ENCODE results near the gene HSD17B8.

HSD17B8 gene

DNA sequence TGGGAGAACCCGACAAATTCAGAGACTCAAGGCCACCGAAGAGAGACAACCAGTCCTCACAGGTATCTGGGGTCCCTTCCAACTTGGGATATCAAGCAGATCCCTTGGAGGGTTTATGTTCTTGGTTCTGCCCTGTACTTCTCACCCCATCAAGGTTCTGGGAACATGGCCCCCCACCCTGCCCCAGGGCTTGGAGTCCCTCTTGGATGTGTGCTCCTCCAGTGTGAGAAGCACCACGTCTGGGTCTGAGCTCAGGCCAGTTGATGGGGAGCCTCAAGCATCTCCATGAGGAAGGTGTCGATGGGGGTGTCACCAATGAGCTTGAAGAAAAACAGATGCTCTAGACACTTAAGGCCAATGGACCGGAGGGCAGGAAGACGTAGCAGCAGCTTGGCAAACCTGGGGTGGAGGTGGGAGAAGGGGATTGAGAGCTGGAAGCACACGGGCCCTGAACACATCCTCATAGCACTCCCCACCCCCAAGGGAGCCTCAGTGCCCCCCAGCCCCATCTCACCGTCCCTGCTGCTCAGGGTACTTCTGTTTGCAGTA is 9.9 kb upstream of the HSD17B8 start:
- ChIA-PET POLR2A (interaction anchor here (1.6 kb wide), 1 partner anchor 10 kb away, joined by 4 read pairs; the partner anchor contains the start of gene HSD17B8), CTCF (interaction anchor here (0.8 kb wide), 1 partner anchor 47 kb away, joined by 3 read pairs; no protein-coding TSS in a partner anchor)
- TF ChIP-seq, protein P1, sequence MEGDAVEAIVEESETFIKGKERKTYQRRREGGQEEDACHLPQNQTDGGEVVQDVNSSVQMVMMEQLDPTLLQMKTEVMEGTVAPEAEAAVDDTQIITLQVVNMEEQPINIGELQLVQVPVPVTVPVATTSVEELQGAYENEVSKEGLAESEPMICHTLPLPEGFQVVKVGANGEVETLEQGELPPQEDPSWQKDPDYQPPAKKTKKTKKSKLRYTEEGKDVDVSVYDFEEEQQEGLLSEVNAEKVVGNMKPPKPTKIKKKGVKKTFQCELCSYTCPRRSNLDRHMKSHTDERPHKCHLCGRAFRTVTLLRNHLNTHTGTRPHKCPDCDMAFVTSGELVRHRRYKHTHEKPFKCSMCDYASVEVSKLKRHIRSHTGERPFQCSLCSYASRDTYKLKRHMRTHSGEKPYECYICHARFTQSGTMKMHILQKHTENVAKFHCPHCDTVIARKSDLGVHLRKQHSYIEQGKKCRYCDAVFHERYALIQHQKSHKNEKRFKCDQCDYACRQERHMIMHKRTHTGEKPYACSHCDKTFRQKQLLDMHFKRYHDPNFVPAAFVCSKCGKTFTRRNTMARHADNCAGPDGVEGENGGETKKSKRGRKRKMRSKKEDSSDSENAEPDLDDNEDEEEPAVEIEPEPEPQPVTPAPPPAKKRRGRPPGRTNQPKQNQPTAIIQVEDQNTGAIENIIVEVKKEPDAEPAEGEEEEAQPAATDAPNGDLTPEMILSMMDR (IDR thresholded peaks at IDR 0.05; ENCODE audit: control extremely low read depth, extremely low read depth, low read depth, missing control alignments), result no peak
- DNase-seq (ENCODE audit: extremely low spot score), result no peak

DNA sequence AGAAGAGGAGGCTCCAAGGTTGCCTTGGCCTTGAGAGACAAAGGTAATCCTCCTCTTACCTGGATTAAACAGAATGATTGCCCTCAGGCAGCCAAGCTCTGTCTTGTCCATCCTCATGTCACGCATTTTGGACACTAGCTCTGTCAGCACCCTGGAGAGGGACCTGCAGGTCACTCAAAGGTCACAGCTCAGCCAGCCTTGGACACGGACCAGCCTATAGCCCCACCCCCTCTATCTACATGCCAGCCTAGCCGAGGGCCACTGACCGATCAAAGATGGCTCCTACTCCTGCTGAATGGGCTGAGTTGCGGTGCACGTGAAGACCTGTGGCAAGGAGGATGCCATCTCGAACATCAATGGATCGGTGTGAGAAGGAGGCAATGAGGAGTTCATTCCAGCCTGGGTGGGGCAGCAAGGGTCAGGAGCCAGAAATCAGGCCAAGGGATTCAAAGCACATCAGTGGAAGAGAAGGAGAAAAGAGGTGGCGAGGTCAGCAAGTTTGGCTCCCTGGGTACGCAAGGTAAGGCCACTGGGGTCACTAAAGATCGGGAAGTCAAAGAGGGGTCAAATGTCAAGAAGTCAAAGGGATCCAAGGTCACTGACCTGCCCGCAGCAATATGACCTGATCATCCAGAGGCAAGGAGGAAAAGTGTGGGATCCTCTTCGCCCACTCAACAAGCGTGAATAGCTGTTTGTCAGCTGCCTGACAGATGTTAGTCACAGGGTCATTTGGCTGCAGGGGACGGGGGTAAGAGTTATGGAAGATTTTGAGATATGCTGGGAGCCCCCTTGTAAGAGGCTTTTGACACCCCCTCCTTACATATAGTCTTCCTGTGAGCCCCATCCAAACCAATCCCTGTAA is 8.9 kb upstream of the HSD17B8 start:
- POLR2A ChIA-PET, result interaction anchor here (0.6 to 1.6 kb wide), 2 partner anchors 9 to 42 kb away, joined by 3 to 4 read pairs; partner anchors contain the start of gene HSD17B8
- CTCF ChIA-PET, result interaction anchor here (0.8 to 2.4 kb wide), 3 partner anchors 48 to 81 kb away, joined by 3 to 6 read pairs (median 4); no protein-coding TSS in a partner anchor
- TF ChIP-seq, protein P1 (IDR thresholded peaks at IDR 0.05; ENCODE audit: control extremely low read depth, extremely low read depth, low read depth, missing control alignments), result no peak
- DNase-seq (ENCODE audit: extremely low spot score), result no peak

DNA sequence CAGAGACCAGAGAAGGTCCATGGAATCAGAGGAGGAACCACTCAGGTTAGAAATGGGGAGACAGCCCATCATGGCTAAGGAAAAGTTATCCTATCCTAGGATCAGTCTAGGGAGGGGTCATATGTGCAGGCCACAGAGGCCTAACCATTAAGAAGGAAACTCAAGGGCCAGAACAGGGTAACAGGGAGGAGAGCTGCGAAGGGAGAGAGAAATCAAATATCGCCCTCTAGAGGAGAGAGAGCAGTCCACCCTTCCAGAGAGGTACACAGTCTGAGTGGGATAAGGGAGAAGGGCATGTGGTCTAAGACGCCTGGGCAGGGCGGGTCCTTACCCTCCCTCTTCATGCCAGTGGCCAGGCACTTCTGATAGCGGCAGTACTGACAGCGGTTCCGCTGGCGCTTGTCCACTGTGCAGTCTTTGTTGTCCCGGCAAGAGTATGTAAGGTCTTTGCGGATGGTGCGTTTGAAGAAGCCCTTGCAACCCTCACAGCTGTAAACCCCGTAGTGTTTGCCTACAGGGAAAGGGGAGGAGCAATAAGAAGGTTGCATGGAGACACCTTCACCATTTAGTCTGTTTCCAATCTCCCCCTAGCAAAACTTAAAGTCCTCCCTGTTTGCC is 6.9 kb upstream of the HSD17B8 start:
- TF ChIP-seq, protein P1 (IDR thresholded peaks at IDR 0.05; ENCODE audit: control extremely low read depth, extremely low read depth, low read depth, missing control alignments), result peak; percentile 61
- POLR2A ChIA-PET, result no interaction called here
- CTCF ChIA-PET, result interaction anchor here (0.6 to 2.5 kb wide), 23 partner anchors 8 to 183 kb away, joined by 3 to 9 read pairs (median 4); partner anchors contain the start of gene RING1
- DNase-seq (ENCODE audit: extremely low spot score), result peak; percentile 73

DNA sequence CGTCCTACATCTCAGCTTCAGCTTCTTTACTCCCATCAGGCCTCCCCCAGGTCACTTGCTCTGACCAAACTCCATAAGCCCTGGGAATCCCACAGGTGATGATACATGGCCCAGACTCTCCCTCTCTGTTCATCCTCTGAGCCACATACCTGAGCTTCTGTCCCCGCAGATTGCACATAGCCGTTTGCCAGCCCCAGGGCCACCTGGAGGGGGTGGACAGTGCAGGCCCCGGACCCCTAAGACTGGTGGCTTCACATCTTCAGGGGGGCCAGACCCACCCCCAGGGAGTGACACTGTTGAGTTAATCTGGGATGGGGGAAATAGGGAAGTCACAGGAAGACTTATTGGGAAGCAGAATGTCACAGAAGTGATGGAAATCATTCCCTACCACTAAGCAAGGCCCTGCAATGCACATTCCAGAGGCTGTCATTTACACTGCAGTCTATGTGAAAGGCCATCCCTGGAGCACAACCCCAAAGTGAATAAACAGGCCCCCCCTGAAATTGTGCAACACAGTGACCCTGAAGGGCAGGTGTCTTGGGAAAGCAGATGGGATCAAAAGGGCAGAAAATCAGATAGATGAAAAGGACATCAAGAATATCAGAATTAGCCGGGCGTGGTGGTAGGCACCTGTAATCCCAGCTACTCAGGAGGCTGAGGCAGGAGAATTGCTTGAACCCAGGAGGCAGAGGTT is 6.1 kb upstream of the HSD17B8 start:
- CTCF ChIA-PET, result interaction anchor here (0.7 to 2.5 kb wide), 14 partner anchors 9 to 184 kb away, joined by 3 to 9 read pairs (median 5); partner anchors contain the start of gene RING1
- TF ChIP-seq, protein P1 (IDR thresholded peaks at IDR 0.05; ENCODE audit: control extremely low read depth, extremely low read depth, low read depth, missing control alignments), result no peak
- POLR2A ChIA-PET, result no interaction called here
- DNase-seq (ENCODE audit: extremely low spot score), result no peak

DNA sequence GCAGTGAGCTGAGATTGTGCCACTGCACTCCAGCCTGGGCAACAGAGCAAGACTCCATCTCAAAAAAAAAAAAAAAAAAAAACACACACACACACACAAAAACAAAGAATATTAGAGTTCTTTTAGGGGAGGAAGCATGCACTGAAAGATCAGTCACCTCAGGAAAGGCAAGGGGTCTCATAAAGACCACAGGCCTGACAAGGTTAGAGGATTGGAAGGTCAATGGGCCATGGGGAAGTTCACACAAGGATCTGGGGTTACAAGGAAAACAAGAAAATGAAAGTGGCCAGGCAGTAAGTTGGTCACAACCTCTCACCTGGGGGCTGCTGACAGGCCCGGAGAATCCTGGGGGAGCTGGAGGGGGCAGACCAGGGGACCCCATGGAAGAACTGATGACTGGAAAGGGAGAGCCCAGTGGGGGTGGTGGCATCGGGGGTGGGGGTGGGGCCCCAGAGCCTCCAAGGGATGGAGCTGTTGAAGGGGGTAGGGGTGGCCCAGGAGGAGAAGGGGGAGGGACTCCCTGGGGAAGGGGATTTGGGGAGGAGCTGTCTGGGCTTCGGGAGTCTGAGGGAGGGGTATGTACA is 5.5 kb upstream of the HSD17B8 start:
- CTCF ChIA-PET, result interaction anchor here (2.5 kb wide), 1 partner anchor 83 kb away, joined by 9 read pairs; no protein-coding TSS in a partner anchor
- POLR2A ChIA-PET, result no interaction called here
- no peak for DNase-seq (ENCODE audit: extremely low spot score)
- TF ChIP-seq, protein P1 (IDR thresholded peaks at IDR 0.05; ENCODE audit: control extremely low read depth, extremely low read depth, low read depth, missing control alignments), result no peak
